Smooth muscle cell (in vitro differentiated cells): ENCODE results near the gene PTK6. TPM values are rescaled to one million over a fixed set of nuclear protein-coding genes. Genes with fewer than 3 reads are reported as not detected.

ENCODE experiments used
- DNase-seq: peaks from one replicate; lab custom pipeline; 2025; ENCODE audit not compliant: unreplicated experiment; lab: John Stamatoyannopoulos, UW
- H2AFZ ChIP-seq: fragments of 200-600 bp; sonication (generic); 2 replicates; pipeline ENCODE4 v1.6.0; 2016; ENCODE audit warnings: antibody characterized with exemption, low read depth, mild to moderate bottlenecking
- H3F3A ChIP-seq: fragments of 200-600 bp; sonication (generic); 2 replicates; pipeline ENCODE4 v1.6.0; 2017; ENCODE audit warnings: antibody characterized with exemption, low read depth
- H3K27ac ChIP-seq: fragments of 200-600 bp; sonication (generic); 2 replicates; pipeline ENCODE4 v1.5.1; 2016; ENCODE audit warnings: low read depth, mild to moderate bottlenecking
- H3K27me3 ChIP-seq: fragments of 200-600 bp; sonication (generic); 2 replicates; pipeline ENCODE4 v1.6.1; 2016; ENCODE audit warnings: low read depth, mild to moderate bottlenecking
- H3K36me3 ChIP-seq: fragments of 200-600 bp; sonication (generic); 2 replicates; pipeline ENCODE4 v1.5.1; 2016; ENCODE audit warnings: low read depth
- H3K4me1 ChIP-seq: fragments of 200-600 bp; sonication (generic); 2 replicates; pipeline ENCODE4 v1.5.1; 2016; ENCODE audit warnings: low read depth
- H3K4me2 ChIP-seq: fragments of 200-600 bp; sonication (generic); 2 replicates; pipeline ENCODE4 v1.6.0; 2016; ENCODE audit warnings: mild to moderate bottlenecking
- H3K4me3 ChIP-seq: fragments of 200-600 bp; sonication (generic); 2 replicates; pipeline ENCODE4 v1.5.1; 2016; ENCODE audit warnings: mild to moderate bottlenecking
- H3K79me2 ChIP-seq: fragments of 200-600 bp; sonication (generic); 2 replicates; pipeline ENCODE4 v1.6.0; 2016; ENCODE audit warnings: low read depth, mild to moderate bottlenecking
- H3K9ac ChIP-seq: fragments of 200-600 bp; sonication (generic); 2 replicates; pipeline ENCODE4 v1.6.0; 2016; ENCODE audit warnings: low read depth
- H3K9me3 ChIP-seq: fragments of 200-600 bp; sonication (generic); replicated peaks from 2 replicates; pipeline ENCODE4 v1.5.1; 2016; ENCODE audit warnings: low read depth
- H4K20me1 ChIP-seq: fragments of 200-600 bp; sonication (generic); 2 replicates; pipeline ENCODE4 v1.6.0; 2016; ENCODE audit warnings: low read depth
- CTCF ChIP-seq: fragments of 200-600 bp; sonication (generic); IDR thresholded peaks from 2 replicates; pipeline ENCODE4 v1.5.1; 2017; ENCODE audit warnings: borderline replicate concordance, mild to moderate bottlenecking, antibody characterized with exemption; ENCODE audit not compliant: insufficient read depth, poor library complexity, severe bottlenecking
- WGBS: methylation state at CpG from one replicate; pipeline ENCODE4 v1.1.7; 2016; ENCODE audit warnings: low lambda C conversion rate; 5-methylcytosine and 5-hydroxymethylcytosine counted together
- polyA plus RNA-seq: library from polyadenylated mRNA; unstranded; fragments of >200 nt; fragmentation: Nextera tagmentation; extraction: Ambion mirVana; gene quantifications from 2 replicates; pipeline ENCODE4 v1.2.1, GENCODE V29; 2016
- total RNA-seq: library from RNA; depleted of rRNA; stranded (reverse); fragments of >200 nt; gene quantifications from 2 replicates; pipeline ENCODE4 v1.2.3, GENCODE V29; 2014

The PTK6 gene
- total RNA-seq (0.09 TPM in 1 of 2 replicates, not detected in the other), polyA plus RNA-seq (0.05 and 0.15 TPM in 2 replicates)

- H3F3A ChIP-seq: no peaks in the 10 kb centered on the region
- no peaks in the 10 kb centered on the region for H3K27me3 ChIP-seq
- H3K79me2 ChIP-seq: no peaks in the 10 kb centered on the region
- no peaks in the 10 kb centered on the region for H3K9me3 ChIP-seq
- H2AFZ ChIP-seq: peak within 1 kb of the TSS; percentile 33
- peaks cover 3% of the 10 kb centered on the region for H3K4me1 ChIP-seq
- H3K36me3 ChIP-seq: no peaks in the 10 kb centered on the region
- TF ChIP-seq CTCF: no peak
- H3K27ac ChIP-seq: no peak within 1 kb of the TSS
- H4K20me1 ChIP-seq: no peaks in the 10 kb centered on the region
- DNase-seq: no peak
- WGBS: 92% methylated on average over 29 of the region's 29 CpGs
- no peak within 1 kb of the TSS for H3K9ac ChIP-seq
- H3K4me3 ChIP-seq: peak within 1 kb of the TSS; percentile 41
- peak within 1 kb of the TSS; percentile 84 for H3K4me2 ChIP-seq
These were observed at the start of gene PTK6 for GRCh38 chr20:63536997-63537524. PTK6 (minus strand) TSS chr20:63537376; CDS start chr20:63537314, 62 bp downstream.

GRCh38 chr20:63586797-63587196 is 49.6 kb upstream of the PTK6 start:
- Histone ChIP-seq H3K27ac (no peak overlapping the region), H2AFZ (no peak overlapping the region), H3K9ac (no peak overlapping the region), H3K9me3 (no peaks in the 10 kb centered on the region), H3K4me3 (no peak overlapping the region), H3K4me1 (no peaks in the 10 kb centered on the region), H3K79me2 (no peaks in the 10 kb centered on the region), H4K20me1 (no peaks in the 10 kb centered on the region), H3K36me3 (no peaks in the 10 kb centered on the region), H3K4me2 (no peak overlapping the region), H3K27me3 (no peaks in the 10 kb centered on the region), H3F3A (no peaks in the 10 kb centered on the region)
- TF ChIP-seq CTCF: no peak
- DNase-seq: no peak
- 96% methylated on average over 16 of the region's 17 CpGs for WGBS

DNA sequence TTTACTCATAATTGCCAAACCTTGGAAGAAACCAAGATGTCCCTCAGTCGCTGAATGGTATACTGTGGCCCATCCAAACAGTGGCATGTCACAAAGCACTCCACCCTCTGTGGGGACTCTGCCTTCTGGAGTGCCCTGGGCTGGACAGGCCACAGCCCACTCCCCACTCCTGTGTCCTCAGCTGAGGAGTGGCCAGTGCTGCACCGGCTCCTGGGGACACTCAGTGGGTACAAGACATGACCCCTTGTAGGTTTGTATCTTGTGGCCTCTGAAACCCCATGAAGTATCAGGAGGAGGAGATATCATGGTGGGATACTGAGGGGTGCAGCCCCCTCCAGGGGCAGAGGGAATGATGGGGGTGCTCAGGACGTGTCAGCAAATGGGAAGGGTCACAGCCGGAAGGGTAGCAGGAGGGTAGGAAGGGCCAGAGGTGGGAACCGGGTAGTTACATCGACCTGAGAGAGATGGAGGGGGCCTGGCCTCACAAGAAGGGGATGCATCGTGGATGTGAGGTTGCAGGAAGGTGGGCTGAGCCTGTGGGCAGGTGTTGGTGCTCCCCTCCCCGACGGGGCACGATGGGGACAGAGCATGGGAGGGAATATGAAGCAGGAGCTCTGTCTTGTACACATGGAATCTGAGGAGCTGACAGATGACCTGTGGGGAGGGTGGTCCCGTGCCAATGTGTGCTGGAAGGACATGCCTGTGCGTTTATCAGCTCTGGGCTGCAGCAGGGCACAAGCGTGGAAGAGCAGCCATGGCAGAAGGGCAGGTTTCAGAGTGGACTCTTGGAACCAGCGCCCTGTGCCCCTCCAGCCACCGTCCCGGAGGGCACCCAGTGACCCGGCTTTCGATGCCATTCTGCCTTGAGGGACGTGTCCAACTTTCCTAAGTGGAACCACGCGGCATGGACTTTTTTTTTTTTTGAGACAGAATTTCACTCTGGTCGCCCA is 48.7 kb upstream of the PTK6 start:
- H3K27ac ChIP-seq: no peak overlapping the region
- H3K4me1 ChIP-seq: no peaks in the 10 kb centered on the region
- TF ChIP-seq CTCF: no peak
- H3K27me3 ChIP-seq: no peaks in the 10 kb centered on the region
- H4K20me1 ChIP-seq: no peaks in the 10 kb centered on the region
- H3K9me3 ChIP-seq: no peaks in the 10 kb centered on the region
- H3F3A ChIP-seq: no peaks in the 10 kb centered on the region
- H3K4me3 ChIP-seq: no peak overlapping the region
- H2AFZ ChIP-seq: no peak overlapping the region
- H3K4me2 ChIP-seq: no peak overlapping the region
- H3K79me2 ChIP-seq: no peaks in the 10 kb centered on the region
- 92% methylated on average over 22 of the region's 22 CpGs for WGBS
- DNase-seq: no peak
- no peak overlapping the region for H3K9ac ChIP-seq
- H3K36me3 ChIP-seq: no peaks in the 10 kb centered on the region
